NCI-H128 (cell line): ENCODE measurements around the gene CAB39.

Source experiments
- DNase-seq: peaks from one replicate; lab custom pipeline; 2025; ENCODE audit not compliant: unreplicated experiment; lab: John Stamatoyannopoulos, UW

CAB39 gene

GRCh38 chr2:230852113-230852512, 139.5 kb downstream of the CAB39 start:
- DNase-seq = no peak

GRCh38 chr2:230861552-230862255, 149.1 kb downstream of the CAB39 start:
- DNase-seq = no peak

- no peak for DNase-seq
Observed at GRCh38 chr2:230862292-230862691, 149.7 kb downstream of the CAB39 start.

GRCh38 chr2:230863031-230863430, 150.4 kb downstream of the CAB39 start:
- no peak for DNase-seq

- DNase-seq = no peak
Observed at GRCh38 chr2:230863442-230864121, 150.9 kb downstream of the CAB39 start.

GRCh38 chr2:230864122-230864604, 151.5 kb downstream of the CAB39 start:
- DNase-seq = no peak

- no peak for DNase-seq
Observed at GRCh38 chr2:230864605-230865306, 152.1 kb downstream of the CAB39 start, which contains the start of gene ITM2C. Gene ITM2C (plus strand): TSS chr2:230864942. CDS start chr2:230865026, 84 bp downstream.

- no peak for DNase-seq
Observed at GRCh38 chr2:230865307-230865765, 152.7 kb downstream of the CAB39 start.

GRCh38 chr2:230865766-230866755, 153.4 kb downstream of the CAB39 start:
- DNase-seq = no peak

GRCh38 chr2:230866756-230867523, 154.3 kb downstream of the CAB39 start:
- no peak for DNase-seq

GRCh38 chr2:230868161-230868946, 155.7 kb downstream of the CAB39 start:
- DNase-seq = no peak

GRCh38 chr2:230868947-230869913, 156.6 kb downstream of the CAB39 start:
- DNase-seq = no peak

- DNase-seq = no peak
Observed at GRCh38 chr2:230869914-230870543, 157.4 kb downstream of the CAB39 start.
